ENCODE measurements around the gene HIGD1C. TPM values are rescaled to one million over a fixed set of nuclear protein-coding genes. Genes with fewer than 3 reads are reported as not detected.

HIGD1C gene
- total RNA-seq, 4 donors from 2014 or later = not detected

GRCh38 chr12:50924131-50924438 lies 28.3 kb upstream of the HIGD1C start:
- TF ChIP-seq, protein P1, sequence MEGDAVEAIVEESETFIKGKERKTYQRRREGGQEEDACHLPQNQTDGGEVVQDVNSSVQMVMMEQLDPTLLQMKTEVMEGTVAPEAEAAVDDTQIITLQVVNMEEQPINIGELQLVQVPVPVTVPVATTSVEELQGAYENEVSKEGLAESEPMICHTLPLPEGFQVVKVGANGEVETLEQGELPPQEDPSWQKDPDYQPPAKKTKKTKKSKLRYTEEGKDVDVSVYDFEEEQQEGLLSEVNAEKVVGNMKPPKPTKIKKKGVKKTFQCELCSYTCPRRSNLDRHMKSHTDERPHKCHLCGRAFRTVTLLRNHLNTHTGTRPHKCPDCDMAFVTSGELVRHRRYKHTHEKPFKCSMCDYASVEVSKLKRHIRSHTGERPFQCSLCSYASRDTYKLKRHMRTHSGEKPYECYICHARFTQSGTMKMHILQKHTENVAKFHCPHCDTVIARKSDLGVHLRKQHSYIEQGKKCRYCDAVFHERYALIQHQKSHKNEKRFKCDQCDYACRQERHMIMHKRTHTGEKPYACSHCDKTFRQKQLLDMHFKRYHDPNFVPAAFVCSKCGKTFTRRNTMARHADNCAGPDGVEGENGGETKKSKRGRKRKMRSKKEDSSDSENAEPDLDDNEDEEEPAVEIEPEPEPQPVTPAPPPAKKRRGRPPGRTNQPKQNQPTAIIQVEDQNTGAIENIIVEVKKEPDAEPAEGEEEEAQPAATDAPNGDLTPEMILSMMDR (IDR thresholded peaks at IDR 0.05; ENCODE audit: low read depth) = no peak

GRCh38 chr12:50924439-50925341 lies 27.7 kb upstream of the HIGD1C start:
- TF ChIP-seq, protein P1 (IDR thresholded peaks at IDR 0.05; ENCODE audit: low read depth) = no peak

GRCh38 chr12:50925342-50925651 lies 27.0 kb upstream of the HIGD1C start:
- TF ChIP-seq, protein P1 (IDR thresholded peaks at IDR 0.05; ENCODE audit: low read depth) = no peak

GRCh38 chr12:50925920-50926319 lies 26.4 kb upstream of the HIGD1C start:
- TF ChIP-seq, protein P1 (IDR thresholded peaks at IDR 0.05; ENCODE audit: low read depth) = no peak

DNA sequence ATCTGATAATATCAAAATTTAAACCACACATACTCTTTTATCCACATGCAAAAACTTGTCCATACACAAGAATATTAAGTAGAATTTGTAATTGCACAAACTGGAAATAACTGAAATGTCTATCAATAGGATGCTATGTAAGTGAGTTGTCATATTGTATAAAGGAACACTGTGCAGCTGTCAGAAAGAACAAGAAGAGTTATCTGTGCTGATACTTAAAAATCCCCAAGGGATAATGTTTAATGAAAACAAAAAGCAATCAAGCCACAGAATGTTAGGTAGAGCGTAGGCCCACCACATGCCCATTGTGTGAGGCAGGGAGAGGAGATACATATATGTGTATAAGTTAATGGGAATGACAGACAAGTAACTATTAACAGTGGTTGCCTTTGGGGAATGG lies 25.9 kb upstream of the HIGD1C start:
- TF ChIP-seq, protein P1 (IDR thresholded peaks at IDR 0.05; ENCODE audit: low read depth) = no peak

- TF ChIP-seq, protein P1 (IDR thresholded peaks at IDR 0.05; ENCODE audit: low read depth) = no peak
Measured at GRCh38 chr12:50927356-50927755, 25.0 kb upstream of the HIGD1C start.

- TF ChIP-seq, protein P1 (IDR thresholded peaks at IDR 0.05; ENCODE audit: low read depth) = no peak
Measured at GRCh38 chr12:50927766-50928224, 24.5 kb upstream of the HIGD1C start.
